Right lobe of liver (tissue), 4 donors: ENCODE data around the gene ESPL1.

Experiments used
- POLR2A ChIP-seq: fragments of 450-650 bp; IDR thresholded peaks from one replicate; pipeline ENCODE4 v1.6.1; 2017; ENCODE audit warnings: antibody characterized with exemption, mild to moderate bottlenecking
- TF ChIP-seq, protein P1 (sequence below), 4 donors: fragments of 200-600 bp in 3 of 4; fragments of 450-650 bp in 1 of 4; IDR thresholded peaks; one replicate each; pipeline versions ENCODE4 v1.5.1 to v1.8.0; 2016 to 2022; ENCODE audit warnings: antibody characterized with exemption in 4 of 4, mild to moderate bottlenecking in 2 of 4
- donor health status: DM: no; HTN: no; CAD: no.
- donor health status: DM: no; HTN: no; CAD: no.
- donor health status: DM: no; HTN: yes; CAD: no.

DNA sequence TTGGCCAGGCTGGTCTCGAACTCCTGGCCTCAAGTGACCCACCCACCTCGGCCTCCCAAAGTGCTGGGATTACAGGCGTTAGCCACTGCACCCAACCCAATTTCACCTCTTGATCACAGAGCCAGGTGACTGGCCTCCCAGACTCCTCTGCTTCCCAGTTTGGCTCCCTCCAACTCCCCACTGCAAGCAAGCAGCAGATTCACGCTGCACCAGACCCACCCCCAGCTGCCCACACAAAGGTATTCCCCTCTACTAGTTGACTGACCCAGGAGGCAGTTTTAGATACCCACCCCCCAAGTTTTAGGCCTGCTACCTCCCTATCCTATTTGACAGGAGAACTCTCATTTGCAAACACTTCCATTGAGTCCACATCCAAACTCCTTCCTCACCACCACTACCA is 41.3 kb upstream of the ESPL1 start:
- TF ChIP-seq POLR2A = no peak
- TF ChIP-seq, protein P1, sequence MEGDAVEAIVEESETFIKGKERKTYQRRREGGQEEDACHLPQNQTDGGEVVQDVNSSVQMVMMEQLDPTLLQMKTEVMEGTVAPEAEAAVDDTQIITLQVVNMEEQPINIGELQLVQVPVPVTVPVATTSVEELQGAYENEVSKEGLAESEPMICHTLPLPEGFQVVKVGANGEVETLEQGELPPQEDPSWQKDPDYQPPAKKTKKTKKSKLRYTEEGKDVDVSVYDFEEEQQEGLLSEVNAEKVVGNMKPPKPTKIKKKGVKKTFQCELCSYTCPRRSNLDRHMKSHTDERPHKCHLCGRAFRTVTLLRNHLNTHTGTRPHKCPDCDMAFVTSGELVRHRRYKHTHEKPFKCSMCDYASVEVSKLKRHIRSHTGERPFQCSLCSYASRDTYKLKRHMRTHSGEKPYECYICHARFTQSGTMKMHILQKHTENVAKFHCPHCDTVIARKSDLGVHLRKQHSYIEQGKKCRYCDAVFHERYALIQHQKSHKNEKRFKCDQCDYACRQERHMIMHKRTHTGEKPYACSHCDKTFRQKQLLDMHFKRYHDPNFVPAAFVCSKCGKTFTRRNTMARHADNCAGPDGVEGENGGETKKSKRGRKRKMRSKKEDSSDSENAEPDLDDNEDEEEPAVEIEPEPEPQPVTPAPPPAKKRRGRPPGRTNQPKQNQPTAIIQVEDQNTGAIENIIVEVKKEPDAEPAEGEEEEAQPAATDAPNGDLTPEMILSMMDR (IDR thresholded peaks at IDR 0.05) = no peak
